Thoracic aorta endothelial cell (primary cell): Measurements from ENCODE around the gene TH. TPM values are rescaled to one million over a fixed set of nuclear protein-coding genes. Genes with fewer than 3 reads are reported as not detected.

ENCODE experiments used
- small RNA-seq: library from RNA; depleted of rRNA; stranded (forward); fragments of <200 nt; gene quantifications from one replicate; pipeline ENCODE3, GENCODE V24; 2012
- total RNA-seq: library from RNA; depleted of rRNA; stranded (reverse); fragments of >200 nt; gene quantifications from 2 replicates; pipeline ENCODE4 v1.2.3, GENCODE V29; 2012

Gene TH
- total RNA-seq: not detected in 2 replicates

DNA sequence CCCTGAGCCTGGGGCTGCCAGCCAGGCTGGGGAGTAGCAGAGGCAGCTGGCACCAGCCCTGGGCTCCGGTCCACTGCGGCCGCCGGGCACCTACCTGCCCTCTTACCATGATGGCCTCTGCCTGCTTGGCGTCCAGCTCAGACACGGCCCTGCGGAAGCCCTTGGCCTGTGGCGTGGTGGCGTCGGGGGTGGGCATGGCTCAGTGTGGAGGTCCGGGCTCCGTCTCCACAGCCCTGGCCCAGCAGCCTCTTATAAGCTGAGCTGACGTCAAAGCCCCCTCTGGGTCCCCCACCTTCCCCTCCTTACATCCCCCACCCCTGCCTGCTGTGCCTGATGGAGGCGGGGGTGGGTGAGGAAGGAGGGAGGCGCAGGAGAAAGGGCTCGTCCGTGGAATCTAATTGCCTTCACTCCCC, at the start of gene TH:
TH (minus strand) TSS at position 225 of the 413 bp plus-strand sequence; CDS start at position 196, 29 bp downstream.

DNA sequence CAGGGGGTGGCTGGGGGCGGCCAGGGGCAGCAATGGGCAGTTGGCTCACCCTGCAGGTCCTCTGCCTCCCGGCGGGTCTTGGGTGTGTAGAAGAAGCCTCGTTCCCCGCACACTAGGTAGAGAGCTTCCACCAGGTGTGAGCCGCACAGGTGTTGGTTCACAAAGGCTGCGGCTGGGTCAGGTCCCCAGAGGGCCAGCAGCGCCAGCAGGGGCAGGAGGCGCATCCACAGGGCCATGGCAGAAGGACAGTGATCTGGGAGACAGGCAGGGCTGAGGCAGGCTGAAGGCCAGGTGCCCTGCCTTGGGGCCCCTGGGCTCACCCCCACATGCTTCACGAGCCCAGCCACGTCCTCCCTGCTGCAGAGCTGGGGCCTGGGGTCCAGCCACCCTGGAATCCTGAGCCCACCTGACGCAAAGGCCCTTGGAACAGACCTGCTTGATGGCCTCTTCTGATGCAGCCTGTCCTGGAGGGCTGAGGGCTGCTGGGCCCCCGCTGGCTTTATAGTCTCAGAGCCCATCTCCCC, 10.8 kb downstream of the TH start, which contains the start of gene INS:
INS (minus strand) TSS at position 474 of the 524 bp plus-strand sequence; CDS start at position 236, 238 bp downstream.

DNA sequence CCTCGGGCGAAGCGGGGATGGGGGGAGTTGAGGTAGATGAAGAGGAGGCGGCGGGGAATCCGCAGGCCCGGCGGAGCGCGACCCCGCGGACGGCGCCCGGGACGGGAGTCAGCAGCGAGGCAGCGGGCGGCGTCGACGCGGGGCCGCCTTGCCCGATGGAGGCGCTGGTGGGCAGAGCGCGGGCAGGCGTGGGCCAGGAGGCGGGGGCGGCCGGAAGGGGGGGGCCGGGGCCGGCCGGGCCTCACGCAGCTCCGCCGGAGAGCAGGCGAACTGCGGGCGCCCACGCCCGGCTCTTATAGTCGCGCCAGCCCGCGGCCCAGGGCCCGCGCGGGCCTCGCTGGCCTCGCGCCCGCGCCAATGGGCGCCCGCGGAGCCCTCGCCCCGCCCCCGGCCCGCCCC, 32.5 kb downstream of the TH start, which contains the start of gene IGF2:
IGF2 (minus strand) TSS at position 267 of the 399 bp plus-strand sequence. CDS start 3,866 bp downstream, outside the sequence.

Small RNAs within 50 kb of the gene (small RNA-seq; reads per million reads assigned to genes)
- gene MIR4686: not detected
- not detected for gene MIR483

Other genes starting within 250 kb of the TH start
- 51.5 and 60.5 TPM in 2 replicates for gene MRPL23, start 224.5 kb downstream of the TH start, total RNA-seq
- 0.13 TPM in 1 of 2 replicates, not detected in the other for gene H19, start 174.0 kb downstream of the TH start, total RNA-seq
- gene IGF2, start 32.4 kb downstream of the TH start, total RNA-seq: 1.2 and 4.7 TPM in 2 replicates
- not detected in 2 replicates for gene INS, start 10.6 kb downstream of the TH start, total RNA-seq
- gene ASCL2, start 98.8 kb upstream of the TH start, total RNA-seq: not detected in 2 replicates
- not detected in 2 replicates for gene C11orf21, start 130.1 kb upstream of the TH start, total RNA-seq
- not detected in 2 replicates for gene TSPAN32, start 130.2 kb upstream of the TH start, total RNA-seq
- 157 and 189 TPM in 2 replicates for gene CD81, start 205.5 kb upstream of the TH start, total RNA-seq
- 28.5 and 34.7 TPM in 2 replicates for gene TSSC4, start 228.9 kb upstream of the TH start, total RNA-seq